Right forelimb (tissue), 1 donor: Measurements from ENCODE around the gene CHN1.

Source experiments
- DNase-seq: peaks from one replicate; pipeline ENCODE4 v3.0.0-alpha.2; 2018

CHN1 gene

GRCh38 chr2:174918886-174919526 is 86.2 kb downstream of the CHN1 start:
- no peak for DNase-seq

GRCh38 chr2:174916270-174916930 is 88.8 kb downstream of the CHN1 start:
- no peak for DNase-seq

GRCh38 chr2:174914853-174915760 is 90.1 kb downstream of the CHN1 start:
- no peak for DNase-seq

- no peak for DNase-seq
Observed at GRCh38 chr2:174908284-174908683, 96.9 kb downstream of the CHN1 start.

DNA sequence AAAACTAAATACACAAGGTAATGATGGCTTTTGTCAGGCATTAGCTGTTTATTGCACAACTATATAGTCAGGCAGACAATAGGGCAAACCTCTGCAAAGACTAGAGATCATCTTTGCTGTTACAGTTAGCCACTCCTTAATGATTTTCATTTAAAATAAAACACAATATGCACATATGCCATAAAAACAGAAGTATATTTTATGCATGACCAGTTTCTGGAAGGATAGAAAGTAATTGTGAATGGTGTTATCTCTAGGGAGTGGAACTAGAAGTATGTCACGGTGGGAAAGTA is 102.0 kb downstream of the CHN1 start:
- DNase-seq, result no peak

DNA sequence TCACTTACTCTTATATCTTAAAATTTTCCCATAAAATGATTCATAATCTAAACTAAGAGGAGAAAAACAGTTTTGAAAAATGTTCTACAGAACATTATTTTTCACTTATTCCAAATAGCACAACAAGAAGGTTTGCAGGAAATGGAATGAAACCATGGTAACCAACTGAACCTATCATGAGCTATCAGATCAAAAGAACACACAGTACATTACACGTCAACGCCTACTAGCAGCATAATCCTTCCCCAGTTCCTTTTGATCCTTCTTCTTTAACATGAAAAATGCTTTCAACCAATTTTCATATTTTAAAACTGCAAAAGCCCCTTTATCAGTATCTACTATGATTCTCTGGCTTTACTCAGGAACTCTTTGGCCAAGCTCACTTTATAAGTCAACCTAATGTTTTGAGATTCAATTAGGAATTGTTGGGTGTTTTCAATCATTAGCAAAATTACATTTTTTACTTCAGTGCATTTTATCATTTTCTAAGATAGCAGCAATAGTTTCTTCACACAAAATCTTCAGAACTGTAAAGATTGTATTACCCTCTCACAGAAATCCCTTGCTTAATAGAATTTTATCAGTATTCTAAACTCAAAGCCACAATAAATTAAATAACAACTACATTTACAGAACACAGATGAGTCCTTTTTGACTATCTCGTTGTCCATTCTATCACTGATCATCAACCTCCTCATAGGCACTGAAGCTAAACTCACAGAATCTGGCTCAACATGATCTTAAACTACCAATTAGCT is 102.5 kb downstream of the CHN1 start:
- no peak for DNase-seq

DNA sequence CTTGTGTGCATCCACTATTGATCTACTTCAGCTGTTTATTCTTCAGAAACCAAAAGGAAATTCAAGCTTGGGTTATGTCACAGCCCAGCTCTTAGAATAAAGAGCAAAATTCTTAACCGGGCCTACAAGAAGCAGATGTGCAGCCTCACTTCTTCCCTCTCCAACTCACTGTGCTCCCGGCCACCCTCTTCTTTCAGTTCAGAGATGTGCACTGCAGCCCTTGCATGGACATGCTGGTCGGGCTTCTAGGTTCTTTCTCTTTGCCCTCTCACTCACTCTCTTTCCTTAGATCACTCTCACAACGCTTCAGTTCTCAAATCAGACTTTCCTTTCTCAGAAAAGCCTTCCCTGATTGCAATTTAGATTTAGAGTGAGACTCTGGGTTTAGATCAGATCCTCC is 104.1 kb downstream of the CHN1 start:
- no peak for DNase-seq

GRCh38 chr2:174897286-174897685 is 107.9 kb downstream of the CHN1 start:
- DNase-seq, result no peak

- DNase-seq, result no peak
Observed at GRCh38 chr2:174893018-174893417, 112.2 kb downstream of the CHN1 start.

- DNase-seq, result no peak
Observed at GRCh38 chr2:174892546-174892945, 112.6 kb downstream of the CHN1 start.

- no peak for DNase-seq
Observed at GRCh38 chr2:174888646-174889271, 116.4 kb downstream of the CHN1 start.

GRCh38 chr2:174888146-174888545 is 117.0 kb downstream of the CHN1 start:
- no peak for DNase-seq

- no peak for DNase-seq
Observed at GRCh38 chr2:174882416-174882815, 122.8 kb downstream of the CHN1 start.

DNA sequence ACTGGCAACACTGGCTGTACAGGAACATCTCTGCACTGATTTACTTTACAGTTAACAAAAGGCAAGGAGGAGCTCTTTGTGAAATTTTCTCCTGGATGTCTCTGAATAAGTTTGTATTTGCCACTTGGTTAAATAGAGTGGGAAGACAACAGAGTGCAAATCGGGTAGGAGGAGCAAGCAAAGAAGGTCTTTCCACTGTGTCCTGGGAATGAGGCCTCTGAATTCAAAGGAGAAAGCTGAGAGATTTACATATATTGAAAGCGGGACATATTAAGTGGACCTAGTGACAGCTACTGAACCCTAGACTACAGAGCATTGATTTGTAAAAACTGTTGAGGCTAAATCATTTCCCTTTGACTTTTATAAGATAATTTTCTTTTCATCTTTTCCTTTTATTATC is 123.5 kb downstream of the CHN1 start:
- DNase-seq, result no peak

GRCh38 chr2:174878537-174879147 is 126.5 kb downstream of the CHN1 start:
- DNase-seq, result no peak

DNA sequence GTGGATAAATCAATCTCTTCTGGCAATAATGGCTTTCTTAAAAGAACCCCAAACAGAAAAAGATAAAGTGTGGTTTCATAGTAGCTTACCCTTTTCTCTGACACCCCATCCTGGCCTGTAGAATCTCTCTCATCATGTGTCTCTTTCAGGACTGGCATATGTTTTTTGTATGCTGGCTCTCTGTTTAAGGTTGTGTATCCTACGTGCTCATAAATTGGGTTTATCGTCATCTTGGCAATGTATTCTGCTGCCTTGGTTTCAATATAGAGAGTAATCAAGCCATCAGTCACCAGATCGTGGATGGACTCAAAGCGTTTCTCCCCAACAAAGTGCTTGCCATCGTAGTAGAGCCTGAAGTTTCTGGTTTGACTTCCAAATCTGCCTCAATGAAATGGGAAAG is 127.4 kb downstream of the CHN1 start:
- DNase-seq, result no peak

DNA sequence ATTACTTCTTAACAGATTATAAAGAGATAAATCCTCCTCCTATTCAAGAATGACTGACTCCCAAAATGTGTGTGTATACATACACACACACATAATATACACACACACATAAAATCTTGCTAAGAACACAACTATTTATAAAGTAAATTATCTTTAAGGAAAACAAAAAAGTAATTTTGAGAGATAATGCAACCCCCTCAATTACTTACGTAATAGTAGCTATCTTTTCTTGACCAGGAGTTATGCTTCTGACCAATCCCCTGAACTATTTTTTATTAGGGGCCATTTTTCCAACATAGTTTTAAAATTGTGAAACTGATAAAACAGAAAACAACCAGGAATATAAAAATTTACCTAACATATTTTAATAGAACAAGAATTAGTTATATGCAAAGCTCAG is 127.9 kb downstream of the CHN1 start:
- DNase-seq, result no peak

GRCh38 chr2:174874085-174874484 is 131.1 kb downstream of the CHN1 start:
- no peak for DNase-seq

DNA sequence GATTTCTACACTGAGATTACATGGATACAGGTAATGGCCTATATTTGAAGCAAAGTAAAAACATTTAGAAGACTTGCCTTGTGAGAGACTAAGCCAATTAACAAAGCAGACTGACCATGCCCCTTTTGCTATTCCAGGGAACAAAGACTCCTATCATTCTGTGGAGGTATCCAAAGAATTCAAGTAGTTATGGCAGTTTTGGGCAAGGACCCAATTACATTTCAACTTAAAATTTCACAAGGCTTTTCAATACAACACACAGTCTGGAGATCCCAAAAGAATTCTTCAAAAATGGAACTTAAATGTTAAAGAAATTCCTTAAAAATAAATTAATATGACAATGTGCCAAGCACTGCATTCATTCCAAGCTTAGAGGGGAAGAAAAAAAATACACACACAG is 131.7 kb downstream of the CHN1 start:
- DNase-seq, result no peak

DNA sequence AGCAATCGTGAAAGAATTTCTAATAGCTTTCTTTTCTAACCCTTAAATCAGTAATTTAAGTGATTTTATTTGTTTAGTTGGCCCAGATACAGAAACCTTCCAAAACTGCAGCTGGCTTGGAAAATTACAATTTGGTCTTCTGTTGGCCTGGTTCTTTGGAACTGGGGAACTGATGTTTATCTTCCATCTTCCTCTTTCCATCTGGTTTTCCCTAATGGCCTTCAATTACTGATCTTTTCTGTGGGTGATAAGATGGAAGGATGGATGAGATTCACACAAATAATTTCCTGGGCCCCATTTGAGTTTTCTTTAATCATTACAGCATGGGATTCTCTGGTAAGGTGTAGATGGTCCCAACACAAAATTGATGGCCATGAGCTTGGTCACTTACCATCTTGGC is 134.4 kb downstream of the CHN1 start:
- DNase-seq, result no peak

DNA sequence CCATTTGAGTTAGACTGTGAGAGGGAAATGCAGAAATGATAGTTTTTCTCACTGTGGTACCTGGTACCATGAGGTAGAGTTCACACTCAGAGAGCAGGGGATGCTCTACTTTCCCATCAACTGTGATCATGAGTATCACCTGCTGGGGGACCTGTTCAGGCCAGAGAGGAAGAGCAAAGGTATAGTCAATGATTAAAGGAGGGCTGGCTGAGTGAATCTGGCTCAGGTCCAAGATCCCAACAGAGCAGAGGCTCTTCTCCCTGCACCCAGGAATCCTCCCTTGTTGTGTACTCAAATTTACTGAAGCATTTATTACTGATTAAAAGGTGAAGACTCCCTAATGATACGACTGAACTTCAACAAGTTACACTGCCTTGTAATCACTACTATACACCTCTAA is 136.3 kb downstream of the CHN1 start:
- DNase-seq, result no peak

DNA sequence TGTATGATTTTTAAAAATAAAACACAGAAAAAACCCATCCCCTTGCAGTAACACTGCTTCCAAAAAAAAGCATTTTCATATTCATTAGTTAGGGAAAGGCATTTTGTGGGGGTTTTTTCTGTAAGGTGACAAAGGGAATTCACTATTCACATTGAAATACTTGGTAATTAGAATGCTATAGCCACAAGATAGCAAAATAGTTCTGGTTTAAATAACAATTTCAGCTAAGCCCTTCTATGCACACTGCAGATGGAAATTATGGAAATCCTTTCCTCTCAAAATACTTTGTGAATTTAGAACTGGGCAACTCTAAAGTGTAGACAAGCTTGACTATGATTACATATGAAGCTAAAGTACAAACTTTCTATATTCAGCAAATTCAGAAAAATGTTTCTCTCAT is 138.8 kb downstream of the CHN1 start:
- no peak for DNase-seq
